Measurements from ENCODE around the gene CD3D.
A peak's percentile ranks its signal among the peaks of the same experiment; 100 is the strongest.

Gene CD3D

GRCh38 chr11:118295815-118296454, 46.6 kb downstream of the CD3D start:
- peak; percentile 39 to 54 for DNase-seq

- DNase-seq, result peak in 1 of 2 donors; percentile 15
These were observed 47.3 kb downstream of the CD3D start for GRCh38 chr11:118295199-118295598.

DNA sequence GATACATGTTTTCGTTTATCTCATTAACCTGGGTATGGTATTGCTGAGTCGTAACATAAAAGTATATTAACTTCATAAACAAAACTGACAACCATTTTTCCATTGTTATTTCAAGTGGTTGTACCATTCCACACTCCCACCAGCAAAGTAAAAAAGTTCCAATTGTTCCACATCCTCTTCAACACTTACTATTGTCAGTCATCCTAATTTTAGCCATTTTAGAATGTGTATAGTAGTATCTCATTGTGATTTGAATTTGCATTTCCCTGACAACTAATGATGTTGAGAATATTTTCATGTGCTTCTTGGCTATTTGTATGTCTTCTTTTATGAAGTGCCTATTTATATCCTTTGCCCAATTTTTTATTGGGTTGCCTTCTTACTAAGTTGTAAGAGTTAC, 48.5 kb downstream of the CD3D start:
- no peak for DNase-seq

DNA sequence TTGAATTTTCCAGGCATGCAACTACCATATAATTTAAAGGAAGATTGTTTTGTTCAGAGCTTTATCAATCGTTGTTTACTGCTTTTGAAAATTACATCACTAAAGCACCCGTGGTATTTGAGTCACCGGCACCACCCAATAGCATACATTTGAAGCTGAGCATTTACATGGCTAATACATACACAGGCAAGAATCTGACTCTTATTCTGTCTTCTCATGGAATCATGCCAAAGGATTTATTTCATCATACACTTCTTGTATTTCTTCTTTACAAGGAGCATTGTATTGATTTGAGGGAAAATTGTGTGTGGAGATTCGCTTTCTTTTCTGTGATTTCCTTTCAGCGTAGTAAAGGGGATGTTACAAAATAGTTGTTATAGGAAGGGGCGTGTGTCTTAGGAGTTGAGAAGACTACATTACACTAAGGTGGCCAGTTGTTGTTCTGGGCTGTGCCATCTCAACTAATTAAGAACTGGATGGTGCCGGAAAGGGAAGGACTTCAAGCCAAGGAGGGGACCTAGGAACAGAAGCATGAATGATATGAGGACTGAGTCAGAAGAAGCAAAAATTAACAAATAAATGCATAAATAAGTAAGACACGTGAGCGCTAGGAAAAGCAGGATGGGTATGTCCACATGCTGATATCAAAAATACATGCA, 50.9 kb downstream of the CD3D start:
- no peak for DNase-seq

DNA sequence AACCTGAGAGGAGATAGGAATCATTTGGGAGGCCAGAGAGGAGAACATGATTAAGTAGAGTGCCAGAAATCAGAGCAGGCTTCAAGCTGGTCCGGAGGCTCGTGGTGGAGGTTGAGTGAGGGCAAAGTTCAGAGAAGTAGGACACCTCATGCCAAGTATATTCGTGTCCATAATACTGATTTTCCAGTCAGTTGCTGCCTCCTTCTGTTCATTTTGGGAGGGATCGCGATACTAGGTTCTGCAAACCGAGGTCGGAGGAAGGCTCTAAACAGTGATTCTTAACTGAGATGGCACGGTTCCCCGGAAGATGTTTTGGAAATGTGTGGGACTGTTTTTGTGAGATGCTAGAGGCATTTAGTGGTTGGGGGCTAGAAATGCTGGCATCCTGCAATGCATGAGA, 51.6 kb downstream of the CD3D start:
- DNase-seq, result peak; percentile 30 to 37

- DNase-seq, result no peak
These were observed 53.1 kb downstream of the CD3D start for GRCh38 chr11:118289401-118289800.

Measured in stimulated activated CD4-positive, alpha-beta T cell treated with anti-CD3 and anti-CD28 coated beads, Interleukin-2, amount 100 ng/mL, for 24 hours (primary cell).